Thyroid gland (tissue), 4 donors: ENCODE measurements around the gene GEN1.
"Not testable (repeated sequence)": the region's sequence is repeated elsewhere in the genome, so short reads cannot be mapped to it uniquely, and the experiment has no call there.

ENCODE experiments used
- CTCF ChIP-seq, 6 experiments: fragments of 200-600 bp in 3 of 6; fragments of 450-650 bp in 3 of 6; sonication (generic) in 3 of 6; IDR thresholded peaks; one replicate each; pipeline ENCODE4 v1.5.1; 2016 to 2019; ENCODE audit warnings: antibody characterized with exemption in 6 of 6, mild to moderate bottlenecking in 2 of 6, inconsistent platforms in 1 of 6, moderate library complexity in 1 of 6
- POLR2A ChIP-seq, 2 donors: fragments of 450-650 bp; IDR thresholded peaks; one replicate each; pipeline ENCODE4 v1.6.1; 2017; ENCODE audit warnings: antibody characterized with exemption in 2 of 2, mild to moderate bottlenecking in 2 of 2, moderate library complexity in 1 of 2

- not testable (repeated sequence) for TF ChIP-seq POLR2A, CTCF (IDR thresholded peaks at IDR 0.05)
Observed at GRCh38 chr2:17823646-17824045, 69.7 kb downstream of the GEN1 start.
